HepG2 (cell line): Measurements from ENCODE around the gene GNG10.

Experiments
- GTF2F1 ChIP-seq: fragments of 150-350 bp; IDR thresholded peaks from 2 replicates; pipeline ENCODE4 v1.6.1; 2014; ENCODE audit warnings: low read length
- KDM5B ChIP-seq: sonication (generic); formaldehyde crosslinking; IDR thresholded peaks from 2 replicates; pipeline ENCODE4 v1.4.0; 2020; ENCODE audit warnings: missing genetic modification reagents, mild to moderate bottlenecking, borderline replicate concordance
- RARA ChIP-seq: IDR thresholded peaks from 2 replicates; pipeline ENCODE4 v1.6.1; 2016; ENCODE audit warnings: missing genetic modification reagents, missing compliant biosample characterization
- RNF2 ChIP-seq: fragments of 450-650 bp; conservative IDR thresholded peaks from 2 replicates; pipeline ENCODE4 v1.6.1; 2016; ENCODE audit warnings: low read depth
- TBX2 ChIP-seq: sonication (generic); formaldehyde crosslinking; IDR thresholded peaks from 2 replicates; pipeline ENCODE4 v1.5.0; 2020; ENCODE audit warnings: missing genetic modification reagents, mild to moderate bottlenecking, borderline replicate concordance
- THAP11 ChIP-seq: IDR thresholded peaks from 2 replicates; pipeline ENCODE4 v1.6.1; 2016; ENCODE audit warnings: missing biosample characterization, missing genetic modification reagents
- ZNF709 ChIP-seq: sonication (generic); formaldehyde crosslinking; IDR thresholded peaks from 2 replicates; pipeline ENCODE4 v1.5.0; 2020; ENCODE audit warnings: mild to moderate bottlenecking, missing genetic modification reagents
- TF ChIP-seq, protein P1 (sequence below): IDR thresholded peaks from 2 replicates; pipeline ENCODE4 v1.6.1; 2016; ENCODE audit warnings: mild to moderate bottlenecking, missing biosample characterization, missing genetic modification reagents
- TF ChIP-seq, protein P2 (sequence below): sonication (generic); formaldehyde crosslinking; IDR thresholded peaks from 2 replicates; pipeline ENCODE4 v1.5.0; 2020; ENCODE audit warnings: mild to moderate bottlenecking, missing genetic modification reagents, moderate library complexity
- TF ChIP-seq, protein P3 (sequence below), 2 experiments: sonication (generic) in 1 of 2; formaldehyde crosslinking in 1 of 2; IDR thresholded peaks; 2 replicates each; pipeline versions ENCODE4 v1.4.0 to v1.6.1; 2018 to 2020; ENCODE audit warnings: missing genetic modification reagents in 2 of 2, borderline replicate concordance in 1 of 2, low read depth in 1 of 2, mild to moderate bottlenecking in 1 of 2, missing biosample characterization in 1 of 2

DNA sequence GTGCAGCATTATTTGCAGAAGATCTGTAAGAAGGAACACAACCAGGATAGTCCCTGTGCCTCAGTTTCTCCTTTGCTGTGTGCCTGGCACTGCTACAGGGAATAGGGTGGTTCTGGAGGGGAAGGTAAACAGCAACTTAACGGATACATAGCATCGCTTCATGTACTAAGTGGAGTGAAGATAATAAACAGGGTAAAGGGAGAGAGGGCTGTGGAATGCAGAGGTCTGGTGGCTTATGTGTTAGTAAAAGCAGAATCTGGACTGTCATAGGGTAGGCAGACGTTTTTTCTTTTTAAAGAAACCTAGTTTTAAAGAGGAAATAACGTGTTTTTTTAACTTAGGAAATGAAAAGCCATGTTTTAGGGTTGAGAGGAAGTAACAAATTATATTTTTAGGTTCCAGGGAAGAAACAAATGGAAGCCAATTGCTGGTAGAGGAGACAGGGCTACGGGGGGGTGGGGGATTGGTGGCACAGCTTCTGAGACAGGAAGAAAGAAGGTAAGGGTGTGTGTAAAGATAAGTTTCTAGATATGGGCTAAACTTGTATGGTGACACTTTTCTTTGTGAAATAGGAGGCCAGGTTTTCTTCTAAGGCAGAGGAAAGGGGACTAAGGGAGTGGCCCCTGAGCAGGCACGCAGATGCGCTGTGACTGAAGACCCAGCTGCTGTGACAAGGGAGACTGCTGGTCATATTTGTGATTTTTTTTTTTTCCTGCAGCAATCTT is 1.3 kb downstream of the GNG10 start:
- no peak for TF ChIP-seq GTF2F1
- TF ChIP-seq RARA (CRISPR knock-in tag), result no peak
- TF ChIP-seq KDM5B (CRISPR knock-in tag), result no peak
- no peak for TF ChIP-seq TBX2 (CRISPR knock-in tag)
- TF ChIP-seq, protein P1, sequence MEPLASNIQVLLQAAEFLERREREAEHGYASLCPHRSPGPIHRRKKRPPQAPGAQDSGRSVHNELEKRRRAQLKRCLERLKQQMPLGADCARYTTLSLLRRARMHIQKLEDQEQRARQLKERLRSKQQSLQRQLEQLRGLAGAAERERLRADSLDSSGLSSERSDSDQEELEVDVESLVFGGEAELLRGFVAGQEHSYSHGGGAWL, result no peak
- TF ChIP-seq, protein P2, sequence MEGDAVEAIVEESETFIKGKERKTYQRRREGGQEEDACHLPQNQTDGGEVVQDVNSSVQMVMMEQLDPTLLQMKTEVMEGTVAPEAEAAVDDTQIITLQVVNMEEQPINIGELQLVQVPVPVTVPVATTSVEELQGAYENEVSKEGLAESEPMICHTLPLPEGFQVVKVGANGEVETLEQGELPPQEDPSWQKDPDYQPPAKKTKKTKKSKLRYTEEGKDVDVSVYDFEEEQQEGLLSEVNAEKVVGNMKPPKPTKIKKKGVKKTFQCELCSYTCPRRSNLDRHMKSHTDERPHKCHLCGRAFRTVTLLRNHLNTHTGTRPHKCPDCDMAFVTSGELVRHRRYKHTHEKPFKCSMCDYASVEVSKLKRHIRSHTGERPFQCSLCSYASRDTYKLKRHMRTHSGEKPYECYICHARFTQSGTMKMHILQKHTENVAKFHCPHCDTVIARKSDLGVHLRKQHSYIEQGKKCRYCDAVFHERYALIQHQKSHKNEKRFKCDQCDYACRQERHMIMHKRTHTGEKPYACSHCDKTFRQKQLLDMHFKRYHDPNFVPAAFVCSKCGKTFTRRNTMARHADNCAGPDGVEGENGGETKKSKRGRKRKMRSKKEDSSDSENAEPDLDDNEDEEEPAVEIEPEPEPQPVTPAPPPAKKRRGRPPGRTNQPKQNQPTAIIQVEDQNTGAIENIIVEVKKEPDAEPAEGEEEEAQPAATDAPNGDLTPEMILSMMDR (CRISPR knock-in tag), result no peak
- no peak for TF ChIP-seq RNF2
- TF ChIP-seq, protein P3, sequence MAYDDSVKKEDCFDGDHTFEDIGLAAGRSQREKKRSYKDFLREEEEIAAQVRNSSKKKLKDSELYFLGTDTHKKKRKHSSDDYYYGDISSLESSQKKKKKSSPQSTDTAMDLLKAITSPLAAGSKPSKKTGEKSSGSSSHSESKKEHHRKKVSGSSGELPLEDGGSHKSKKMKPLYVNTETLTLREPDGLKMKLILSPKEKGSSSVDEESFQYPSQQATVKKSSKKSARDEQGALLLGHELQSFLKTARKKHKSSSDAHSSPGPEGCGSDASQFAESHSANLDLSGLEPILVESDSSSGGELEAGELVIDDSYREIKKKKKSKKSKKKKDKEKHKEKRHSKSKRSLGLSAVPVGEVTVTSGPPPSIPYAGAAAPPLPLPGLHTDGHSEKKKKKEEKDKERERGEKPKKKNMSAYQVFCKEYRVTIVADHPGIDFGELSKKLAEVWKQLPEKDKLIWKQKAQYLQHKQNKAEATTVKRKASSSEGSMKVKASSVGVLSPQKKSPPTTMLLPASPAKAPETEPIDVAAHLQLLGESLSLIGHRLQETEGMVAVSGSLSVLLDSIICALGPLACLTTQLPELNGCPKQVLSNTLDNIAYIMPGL (CRISPR knock-in tag; IDR thresholded peaks at IDR 0.05; ENCODE audit: borderline replicate concordance in 1 of 2, low read depth in 1 of 2), result no peak
- no peak for TF ChIP-seq THAP11
- TF ChIP-seq ZNF709 (CRISPR knock-in tag), result no peak
